ENCODE measurements around the gene ARID1B. TPM values are rescaled to one million over a fixed set of nuclear protein-coding genes. Genes with fewer than 3 reads are reported as not detected.

ARID1B gene
- total RNA-seq, 2 donors from 2014 or later: 53.1 to 69.5 TPM

- Mint-ChIP-seq H3K36me3 (peaks cover 4 to 15% of the 10 kb centered on the region in 2 donors), H3K9me3 (no peaks in the 10 kb centered on the region), H3K27ac (peak overlapping the region; percentile 55 to 57)
- ATAC-seq: peak in 1 of 2 donors; percentile 29
- no peak for DNase-seq (ENCODE audit: low spot score in 2 of 2)
These were observed 409.6 kb downstream of the ARID1B start for GRCh38 chr6:157186785-157187181.

GRCh38 chr6:157187182-157188083 lies 410.3 kb downstream of the ARID1B start:
- H3K9me3 Mint-ChIP-seq: no peaks in the 10 kb centered on the region
- ATAC-seq (no peak), DNase-seq (ENCODE audit: low spot score in 2 of 2) (no peak)
- H3K36me3 Mint-ChIP-seq: peaks cover 4 to 15% of the 10 kb centered on the region in 2 donors
- H3K27ac Mint-ChIP-seq: peak overlapping the region; percentile 55 to 57

- DNase-seq (ENCODE audit: low spot score in 2 of 2) (no peak), ATAC-seq (no peak)
- Mint-ChIP-seq H3K27ac (no peak overlapping the region), H3K36me3 (peaks cover 4 to 15% of the 10 kb centered on the region in 2 donors), H3K9me3 (no peaks in the 10 kb centered on the region)
These were observed 411.0 kb downstream of the ARID1B start for GRCh38 chr6:157188213-157188612.

GRCh38 chr6:157193443-157193996 lies 416.3 kb downstream of the ARID1B start:
- Mint-ChIP-seq H3K27ac (no peak overlapping the region), H3K36me3 (no peaks in the 10 kb centered on the region), H3K9me3 (no peaks in the 10 kb centered on the region)
- ATAC-seq (no peak), DNase-seq (ENCODE audit: low spot score in 2 of 2) (no peak)

- Mint-ChIP-seq H3K27ac (no peak overlapping the region), H3K36me3 (no peaks in the 10 kb centered on the region), H3K9me3 (no peaks in the 10 kb centered on the region)
- no peak for ATAC-seq
- no peak for DNase-seq (ENCODE audit: low spot score in 2 of 2)
These were observed 416.9 kb downstream of the ARID1B start for GRCh38 chr6:157194110-157194509.

GRCh38 chr6:157194643-157195042 lies 417.5 kb downstream of the ARID1B start:
- H3K36me3 Mint-ChIP-seq: no peaks in the 10 kb centered on the region
- ATAC-seq (no peak), DNase-seq (ENCODE audit: low spot score in 2 of 2) (no peak)
- no peak overlapping the region for H3K27ac Mint-ChIP-seq
- no peaks in the 10 kb centered on the region for H3K9me3 Mint-ChIP-seq

GRCh38 chr6:157196391-157196790 lies 419.2 kb downstream of the ARID1B start:
- Mint-ChIP-seq H3K27ac (no peak overlapping the region), H3K36me3 (peaks cover 0 to 6% of the 10 kb centered on the region in 2 donors), H3K9me3 (no peaks in the 10 kb centered on the region)
- no peak for DNase-seq (ENCODE audit: low spot score in 2 of 2)
- no peak for ATAC-seq

- Mint-ChIP-seq H3K36me3 (peaks cover 0 to 6% of the 10 kb centered on the region in 2 donors), H3K27ac (peak overlapping the region in 1 of 2 donors; percentile 22), H3K9me3 (no peaks in the 10 kb centered on the region)
- DNase-seq (ENCODE audit: low spot score in 2 of 2) (no peak), ATAC-seq (no peak)
These were observed 421.5 kb downstream of the ARID1B start for GRCh38 chr6:157198425-157199279.

- Mint-ChIP-seq H3K36me3 (peaks cover 0 to 10% of the 10 kb centered on the region in 2 donors), H3K9me3 (no peaks in the 10 kb centered on the region), H3K27ac (no peak overlapping the region)
- no peak for DNase-seq (ENCODE audit: low spot score in 2 of 2)
- ATAC-seq: no peak
These were observed 422.9 kb downstream of the ARID1B start for GRCh38 chr6:157200117-157200516.

GRCh38 chr6:157200611-157201010 lies 423.4 kb downstream of the ARID1B start:
- no peak overlapping the region for H3K27ac Mint-ChIP-seq
- ATAC-seq: no peak
- peaks cover 0 to 10% of the 10 kb centered on the region in 2 donors for H3K36me3 Mint-ChIP-seq
- DNase-seq (ENCODE audit: low spot score in 2 of 2): no peak
- H3K9me3 Mint-ChIP-seq: no peaks in the 10 kb centered on the region

GRCh38 chr6:157201083-157201482 lies 423.9 kb downstream of the ARID1B start:
- H3K36me3 Mint-ChIP-seq: peaks cover 0 to 13% of the 10 kb centered on the region in 2 donors
- no peak overlapping the region for H3K27ac Mint-ChIP-seq
- H3K9me3 Mint-ChIP-seq: no peaks in the 10 kb centered on the region
- no peak for DNase-seq (ENCODE audit: low spot score in 2 of 2)
- no peak for ATAC-seq

- no peak overlapping the region for H3K27ac Mint-ChIP-seq
- peaks cover 0 to 17% of the 10 kb centered on the region in 2 donors for H3K36me3 Mint-ChIP-seq
- no peak for DNase-seq (ENCODE audit: low spot score in 2 of 2)
- no peaks in the 10 kb centered on the region for H3K9me3 Mint-ChIP-seq
- ATAC-seq: no peak
These were observed 426.1 kb downstream of the ARID1B start for GRCh38 chr6:157203312-157203744.

- DNase-seq (ENCODE audit: low spot score in 2 of 2): no peak
- ATAC-seq: no peak
- Mint-ChIP-seq H3K27ac (no peak overlapping the region), H3K36me3 (peaks cover 0 to 17% of the 10 kb centered on the region in 2 donors), H3K9me3 (no peaks in the 10 kb centered on the region)
These were observed 426.6 kb downstream of the ARID1B start for GRCh38 chr6:157203764-157204163.

- Mint-ChIP-seq H3K36me3 (peaks cover 0 to 17% of the 10 kb centered on the region in 2 donors), H3K9me3 (no peaks in the 10 kb centered on the region), H3K27ac (no peak overlapping the region)
- DNase-seq (ENCODE audit: low spot score in 2 of 2): no peak
- no peak for ATAC-seq
These were observed 428.5 kb downstream of the ARID1B start for GRCh38 chr6:157205473-157206358.

- no peak overlapping the region for H3K27ac Mint-ChIP-seq
- no peak for DNase-seq (ENCODE audit: low spot score in 2 of 2)
These were observed 429.2 kb downstream of the ARID1B start for GRCh38 chr6:157206359-157206815.

GRCh38 chr6:157207521-157208076 lies 430.4 kb downstream of the ARID1B start:
- ATAC-seq (no peak), DNase-seq (ENCODE audit: low spot score in 2 of 2) (no peak)
- Mint-ChIP-seq H3K36me3 (peaks cover 0 to 12% of the 10 kb centered on the region in 2 donors), H3K27ac (no peak overlapping the region), H3K9me3 (no peaks in the 10 kb centered on the region)

More at GRCh38 chr6:157206359-157206815, 429.2 kb downstream of the ARID1B start:
- no peak for ATAC-seq
- no peaks in the 10 kb centered on the region for H3K9me3 Mint-ChIP-seq
- H3K36me3 Mint-ChIP-seq: peaks cover 0 to 12% of the 10 kb centered on the region in 2 donors
